Measurements from ENCODE around the gene MAGI2. TPM values are rescaled to one million over a fixed set of nuclear protein-coding genes. Genes with fewer than 3 reads are reported as not detected.

Gene MAGI2
- total RNA-seq, 2 experiments from 2014 or later = 0.14 to 0.19 TPM

DNA sequence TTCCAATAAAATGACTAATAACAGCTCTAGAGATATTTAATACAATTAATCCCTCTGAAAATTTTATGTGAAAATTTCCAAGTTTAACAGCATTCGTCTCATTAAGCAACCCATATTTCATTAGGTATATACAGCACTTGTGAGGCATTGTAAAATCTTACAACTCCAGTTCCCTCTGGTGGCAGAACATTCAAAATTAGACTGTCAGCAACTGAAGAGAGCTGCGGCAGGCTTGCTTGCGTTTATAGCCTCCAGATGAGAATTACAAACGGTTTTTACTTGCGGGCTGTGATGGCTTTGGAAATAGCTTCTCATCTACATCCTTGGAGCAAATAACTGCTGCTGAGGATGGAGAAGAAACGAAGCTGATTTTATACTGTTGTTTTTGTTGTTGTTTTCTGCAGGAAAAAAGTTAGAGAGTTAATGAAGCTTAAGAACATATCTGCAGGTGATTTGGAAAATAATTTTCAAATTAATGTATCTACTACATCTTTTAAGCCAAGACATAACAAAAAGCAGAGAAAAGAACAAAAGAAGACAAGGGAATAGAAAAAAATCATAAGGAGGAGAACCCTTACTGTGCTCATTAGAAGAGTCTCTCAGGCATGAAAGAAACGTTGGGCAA lies 171.3 kb downstream of the MAGI2 start:
- ATAC-seq (ENCODE audit: low read depth) (no peak), DNase-seq (no peak)
- POLR2A ChIA-PET = no interaction called here
- no peak overlapping the region for H3K4me3 Mint-ChIP-seq
- no peaks in the 10 kb centered on the region for H3K9me3 Mint-ChIP-seq
- H3K27ac Mint-ChIP-seq = no peak overlapping the region
- no peaks in the 10 kb centered on the region for H3K36me3 Mint-ChIP-seq
- peaks cover 6% of the 10 kb centered on the region for H3K27me3 Mint-ChIP-seq
- no peaks in the 10 kb centered on the region for H3K4me1 Mint-ChIP-seq

DNA sequence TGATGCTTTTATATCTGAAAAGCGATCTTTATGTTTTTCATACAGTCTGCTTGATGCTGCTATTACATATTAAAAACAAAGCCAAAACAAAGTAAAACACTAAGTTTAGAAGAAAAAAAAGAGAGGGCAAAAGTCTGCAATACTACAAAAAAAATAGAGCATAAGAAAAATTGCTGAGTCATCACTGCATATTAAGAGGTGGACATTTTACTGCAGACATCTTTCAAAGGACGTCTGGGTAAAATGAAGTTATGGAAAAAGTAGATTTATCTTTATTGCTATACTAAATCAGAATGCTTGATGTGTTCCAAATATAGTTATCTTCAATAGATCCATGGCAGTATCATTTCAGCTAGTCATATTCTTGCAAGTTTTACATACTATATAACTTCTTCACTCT lies 172.0 kb downstream of the MAGI2 start:
- POLR2A ChIA-PET = no interaction called here
- no peak overlapping the region for H3K27ac Mint-ChIP-seq
- no peaks in the 10 kb centered on the region for H3K36me3 Mint-ChIP-seq
- no peak overlapping the region for H3K4me3 Mint-ChIP-seq
- DNase-seq (no peak), ATAC-seq (ENCODE audit: low read depth) (no peak)
- H3K27me3 Mint-ChIP-seq = peaks cover 6% of the 10 kb centered on the region
- no peaks in the 10 kb centered on the region for H3K4me1 Mint-ChIP-seq
- H3K9me3 Mint-ChIP-seq = no peaks in the 10 kb centered on the region

DNA sequence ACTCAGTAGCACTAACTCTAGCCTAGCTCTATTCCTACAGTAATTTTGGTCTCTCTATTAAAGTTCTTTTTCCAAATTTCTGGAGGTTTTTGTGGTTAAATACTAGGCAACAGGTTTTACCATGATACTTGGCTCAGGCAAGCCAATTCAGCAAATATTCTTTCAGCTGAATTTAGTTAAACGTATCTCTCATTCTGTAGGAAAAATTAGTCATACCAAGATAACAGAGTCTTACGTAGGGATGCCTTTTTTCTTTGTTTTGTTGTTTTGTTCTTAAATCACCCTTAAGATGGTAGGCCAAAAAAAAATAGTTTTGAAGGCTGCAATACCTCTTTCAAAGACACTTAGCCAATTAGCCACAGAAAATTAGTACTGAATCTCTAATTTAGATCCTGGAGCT lies 180.5 kb downstream of the MAGI2 start:
- Mint-ChIP-seq H3K4me3 (no peak overlapping the region), H3K27ac (no peak overlapping the region), H3K27me3 (peaks cover 4% of the 10 kb centered on the region), H3K4me1 (no peaks in the 10 kb centered on the region), H3K9me3 (no peaks in the 10 kb centered on the region), H3K36me3 (no peaks in the 10 kb centered on the region)
- ATAC-seq (ENCODE audit: low read depth) (no peak), DNase-seq (no peak)
- POLR2A ChIA-PET = no interaction called here

DNA sequence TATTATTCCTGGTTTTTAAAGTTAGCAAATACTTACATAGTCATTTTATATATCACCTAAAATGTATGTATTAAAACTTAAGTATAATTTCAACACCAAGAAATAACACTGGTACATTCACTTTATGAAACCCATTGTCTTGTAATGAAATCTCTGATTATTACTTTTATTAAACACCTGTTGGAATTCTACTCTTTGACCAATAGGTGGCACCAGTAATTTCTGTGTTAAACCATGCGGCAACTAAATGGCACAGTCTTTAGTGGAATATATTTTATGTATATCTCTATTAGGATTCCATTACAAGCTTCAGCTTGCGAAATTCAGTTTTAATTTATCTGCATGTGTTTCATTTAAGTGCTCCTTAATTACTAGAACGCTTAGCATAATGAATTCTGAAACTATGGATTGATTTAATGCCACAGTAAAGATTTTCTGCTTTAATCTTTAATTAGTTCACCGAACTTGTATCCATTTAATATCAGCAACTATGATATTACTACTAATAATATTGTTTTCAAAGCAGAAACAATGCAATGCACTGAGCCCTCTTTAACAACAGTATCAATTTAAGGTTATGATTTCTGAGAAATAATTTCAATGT lies 181.3 kb downstream of the MAGI2 start:
- Mint-ChIP-seq H3K4me3 (no peak overlapping the region), H3K36me3 (no peaks in the 10 kb centered on the region), H3K9me3 (no peaks in the 10 kb centered on the region), H3K4me1 (no peaks in the 10 kb centered on the region), H3K27me3 (peaks cover 4% of the 10 kb centered on the region), H3K27ac (no peak overlapping the region)
- ATAC-seq (ENCODE audit: low read depth) (no peak), DNase-seq (no peak)
- POLR2A ChIA-PET = no interaction called here

DNA sequence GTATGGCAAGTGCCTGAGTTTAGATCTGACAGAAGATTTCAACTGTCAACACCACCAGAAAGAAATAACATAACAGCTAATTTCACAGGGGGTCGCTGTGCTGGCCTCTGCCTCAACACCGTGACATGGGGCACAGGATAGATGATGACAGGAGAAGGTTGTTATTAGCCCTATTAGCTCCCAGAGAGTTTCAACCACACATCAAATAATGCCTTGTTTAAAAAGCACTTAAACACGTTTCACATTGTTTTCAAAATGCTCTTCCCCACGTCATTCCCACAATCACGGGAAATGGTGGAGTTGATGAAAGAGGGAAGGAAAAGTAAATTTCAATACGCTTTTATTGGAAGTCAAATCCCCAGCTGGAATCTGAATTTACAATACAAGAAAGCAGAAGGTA lies 184.7 kb downstream of the MAGI2 start:
- H3K27ac Mint-ChIP-seq = no peak overlapping the region
- no peaks in the 10 kb centered on the region for H3K36me3 Mint-ChIP-seq
- H3K9me3 Mint-ChIP-seq = no peaks in the 10 kb centered on the region
- DNase-seq (no peak), ATAC-seq (ENCODE audit: low read depth) (no peak)
- no peak overlapping the region for H3K4me3 Mint-ChIP-seq
- POLR2A ChIA-PET = no interaction called here
- no peaks in the 10 kb centered on the region for H3K4me1 Mint-ChIP-seq
- H3K27me3 Mint-ChIP-seq = peaks cover 4% of the 10 kb centered on the region

DNA sequence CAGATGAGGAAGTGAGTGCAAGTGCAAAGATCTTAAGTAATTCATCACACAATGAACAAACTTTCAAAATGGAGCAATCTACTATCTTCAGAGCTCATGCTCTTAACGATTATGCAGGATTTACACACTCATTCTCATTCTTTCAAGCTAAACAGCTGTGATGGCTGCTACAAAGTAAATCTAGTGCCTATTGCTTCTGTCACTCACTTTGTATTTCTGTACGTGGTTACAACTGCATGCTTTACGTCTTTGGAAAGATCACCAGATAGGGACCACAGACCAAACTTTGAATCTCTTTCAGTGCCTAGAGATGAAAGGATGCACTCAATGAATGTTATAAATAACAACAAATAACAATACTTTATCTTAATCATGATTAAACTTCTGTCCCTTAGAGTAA lies 194.6 kb downstream of the MAGI2 start:
- no peak for ATAC-seq (ENCODE audit: low read depth)
- no peaks in the 10 kb centered on the region for H3K36me3 Mint-ChIP-seq
- H3K27me3 Mint-ChIP-seq = peaks cover 2% of the 10 kb centered on the region
- H3K27ac Mint-ChIP-seq = no peak overlapping the region
- no peak for DNase-seq
- no peaks in the 10 kb centered on the region for H3K4me1 Mint-ChIP-seq
- POLR2A ChIA-PET = no interaction called here
- H3K4me3 Mint-ChIP-seq = no peak overlapping the region
- H3K9me3 Mint-ChIP-seq = no peaks in the 10 kb centered on the region

DNA sequence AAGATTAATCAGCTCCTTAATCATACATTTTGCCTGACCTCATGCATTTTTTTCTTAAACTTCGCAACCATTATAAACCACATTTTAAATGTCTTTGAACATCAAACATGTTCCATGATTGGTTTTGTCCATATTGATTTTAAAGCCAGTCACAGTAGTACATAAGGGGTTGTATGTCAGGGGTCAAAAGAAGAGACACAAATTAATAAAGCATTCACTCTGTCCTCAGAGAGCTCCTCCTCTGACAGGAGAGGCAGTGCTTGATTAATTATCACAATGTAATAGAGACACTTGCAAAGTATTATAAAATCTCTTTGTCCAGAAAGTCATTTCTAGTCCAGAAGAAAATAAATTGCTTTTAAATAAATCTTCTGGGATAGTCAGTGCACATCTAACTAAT lies 195.5 kb downstream of the MAGI2 start:
- ATAC-seq (ENCODE audit: low read depth) (no peak), DNase-seq (no peak)
- POLR2A ChIA-PET = no interaction called here
- Mint-ChIP-seq H3K9me3 (no peaks in the 10 kb centered on the region), H3K4me3 (no peak overlapping the region), H3K4me1 (no peaks in the 10 kb centered on the region), H3K27me3 (peaks cover 2% of the 10 kb centered on the region), H3K36me3 (no peaks in the 10 kb centered on the region), H3K27ac (no peak overlapping the region)

DNA sequence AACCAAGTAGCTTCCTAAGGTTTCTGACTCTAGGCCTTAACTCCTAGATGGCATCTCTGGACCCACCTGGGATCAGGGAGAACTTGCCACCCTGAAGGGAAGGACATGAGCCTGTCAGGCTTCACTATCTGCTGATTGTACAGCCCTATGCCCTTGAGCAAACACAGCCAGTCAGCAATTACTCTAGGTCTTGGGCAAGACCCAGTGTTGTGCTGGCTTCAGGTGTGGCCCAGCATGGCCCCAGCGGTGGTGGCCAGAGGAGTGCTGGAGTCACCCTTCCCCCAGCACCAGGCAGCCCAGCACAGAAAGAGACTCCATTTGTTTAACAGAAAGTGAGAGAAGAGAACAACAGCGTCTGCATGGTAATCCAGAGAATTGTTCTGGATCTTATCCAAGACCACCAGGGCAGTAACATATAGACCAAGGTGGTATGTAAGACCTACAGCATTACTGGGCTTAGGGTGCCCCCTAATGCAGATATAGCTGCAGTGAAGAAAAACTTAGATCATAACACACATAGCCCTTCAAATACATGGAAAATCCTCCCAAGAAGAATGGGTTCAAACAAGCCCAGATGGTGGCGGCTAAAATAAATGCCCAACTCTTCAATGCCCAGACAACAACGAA lies 207.7 kb downstream of the MAGI2 start:
- Mint-ChIP-seq H3K4me1 (peaks cover 1% of the 10 kb centered on the region), H3K36me3 (no peaks in the 10 kb centered on the region), H3K27me3 (no peaks in the 10 kb centered on the region), H3K9me3 (no peaks in the 10 kb centered on the region), H3K4me3 (no peak overlapping the region), H3K27ac (no peak overlapping the region)
- ATAC-seq (ENCODE audit: low read depth) = no peak
- POLR2A ChIA-PET = no interaction called here
- no peak for DNase-seq

DNA sequence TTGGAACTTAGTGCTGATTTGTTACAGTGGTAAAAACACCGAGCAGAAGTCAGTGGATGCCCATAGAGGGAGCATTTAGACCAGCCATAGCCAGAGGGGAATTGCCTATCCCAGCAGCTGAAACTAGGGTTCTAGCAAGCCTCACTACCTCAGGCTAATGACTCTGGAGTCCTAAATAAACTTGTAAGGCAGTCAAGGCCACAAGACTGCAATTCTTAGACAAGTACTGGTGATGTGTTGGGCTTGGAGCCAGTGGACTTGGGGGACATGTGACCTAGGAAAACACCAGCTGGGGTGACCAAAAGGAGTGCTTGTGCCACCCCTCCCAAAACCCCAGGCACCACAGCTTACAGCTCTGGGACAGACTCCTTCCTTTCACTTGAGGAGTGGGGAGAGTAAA lies 209.0 kb downstream of the MAGI2 start:
- Mint-ChIP-seq H3K4me1 (peaks cover 1% of the 10 kb centered on the region), H3K27ac (no peak overlapping the region), H3K4me3 (no peak overlapping the region), H3K9me3 (no peaks in the 10 kb centered on the region), H3K36me3 (no peaks in the 10 kb centered on the region), H3K27me3 (no peaks in the 10 kb centered on the region)
- ATAC-seq (ENCODE audit: low read depth) = no peak
- no peak for DNase-seq
- POLR2A ChIA-PET = no interaction called here

DNA sequence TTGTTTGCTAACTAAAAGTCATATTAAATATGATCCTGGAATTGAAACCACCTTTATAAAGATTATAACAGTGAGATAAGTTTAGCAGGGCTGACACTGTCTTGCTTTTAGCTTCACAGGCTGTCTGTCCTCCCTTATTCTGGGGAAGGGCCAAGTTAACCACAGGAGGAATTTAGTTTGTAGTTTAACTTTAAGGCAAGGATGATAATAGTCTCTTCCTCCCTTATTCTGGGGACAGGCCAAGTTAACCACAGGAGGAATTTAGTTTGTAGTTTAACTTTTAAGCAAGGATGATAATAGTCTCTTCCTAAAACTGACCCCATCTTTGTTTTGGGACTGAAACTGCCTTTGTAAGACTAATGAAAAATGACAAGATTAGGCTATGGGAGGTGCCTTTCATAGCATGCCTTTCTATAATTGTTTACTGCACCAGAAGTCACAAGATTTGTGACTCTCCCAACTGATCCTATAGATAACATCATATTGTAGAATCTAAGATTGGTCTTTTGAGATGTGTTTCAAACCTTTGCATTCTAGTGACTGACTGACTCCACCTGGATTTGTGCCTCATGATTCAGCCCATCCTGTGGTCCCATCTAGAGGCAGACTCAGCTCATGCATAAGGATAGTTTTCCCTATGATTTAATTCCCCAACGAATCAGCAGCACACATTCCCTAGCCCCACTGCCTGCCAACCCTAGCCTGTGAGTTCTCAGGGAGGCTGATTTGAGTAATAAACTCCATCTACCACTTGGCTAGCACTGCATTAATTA lies 212.0 kb downstream of the MAGI2 start:
- H3K27me3 Mint-ChIP-seq = no peaks in the 10 kb centered on the region
- POLR2A ChIA-PET = no interaction called here
- ATAC-seq (ENCODE audit: low read depth) (no peak), DNase-seq (no peak)
- H3K4me1 Mint-ChIP-seq = peaks cover 1% of the 10 kb centered on the region
- no peaks in the 10 kb centered on the region for H3K36me3 Mint-ChIP-seq
- H3K9me3 Mint-ChIP-seq = no peaks in the 10 kb centered on the region
- no peak overlapping the region for H3K4me3 Mint-ChIP-seq
- H3K27ac Mint-ChIP-seq = no peak overlapping the region

DNA sequence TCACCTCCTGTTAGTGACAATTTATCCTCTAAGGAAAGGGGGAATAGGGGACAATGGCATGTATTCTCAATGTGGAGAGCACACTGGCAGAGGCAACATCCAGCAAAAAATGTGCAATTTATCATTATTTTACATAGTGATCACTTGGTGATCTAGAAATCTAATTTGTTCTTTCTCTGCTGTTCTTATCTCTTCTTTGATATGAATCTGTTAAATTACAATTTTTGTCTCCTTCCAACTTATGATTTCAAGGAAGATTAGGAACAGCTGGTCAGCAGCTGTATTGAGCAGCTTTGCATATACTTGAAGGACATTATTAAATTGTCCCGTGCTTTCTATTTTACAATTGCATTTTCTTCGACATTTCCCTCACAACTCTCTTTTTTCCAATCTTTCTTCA lies 213.1 kb downstream of the MAGI2 start:
- no peak for ATAC-seq (ENCODE audit: low read depth)
- Mint-ChIP-seq H3K27ac (no peak overlapping the region), H3K36me3 (no peaks in the 10 kb centered on the region), H3K9me3 (no peaks in the 10 kb centered on the region), H3K27me3 (no peaks in the 10 kb centered on the region), H3K4me3 (no peak overlapping the region), H3K4me1 (peaks cover 1% of the 10 kb centered on the region)
- POLR2A ChIA-PET = no interaction called here
- DNase-seq = no peak

DNA sequence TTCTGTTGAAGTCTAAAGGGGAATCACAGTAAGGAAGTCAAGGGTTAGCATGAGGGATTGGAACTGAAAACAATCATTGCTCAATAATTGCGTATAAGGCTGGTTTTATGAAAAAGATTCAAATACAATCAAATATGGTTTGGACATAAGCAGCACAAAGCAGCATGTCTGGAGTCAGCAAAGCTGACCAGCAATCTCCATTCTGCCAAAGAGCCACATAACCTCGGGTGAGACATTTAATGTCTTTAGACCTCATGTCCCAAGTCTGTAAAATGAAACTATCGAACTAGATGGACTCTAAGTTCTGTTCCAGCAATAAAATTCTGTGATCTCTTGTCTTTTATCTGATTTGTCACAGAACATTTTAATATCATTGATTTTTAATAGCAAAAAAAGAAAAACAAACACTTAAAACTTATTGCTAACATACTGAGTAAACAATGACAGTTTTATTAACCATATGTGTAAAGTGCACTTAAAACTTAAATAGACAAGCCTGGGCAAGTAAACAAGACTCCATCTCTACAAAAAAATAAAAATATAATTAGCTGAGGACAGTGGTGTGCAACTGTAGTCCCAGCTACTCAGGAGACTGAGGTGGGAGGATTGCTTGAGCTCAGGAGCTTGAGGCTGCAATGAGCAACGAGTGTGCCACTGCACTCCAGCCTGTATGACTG lies 217.0 kb downstream of the MAGI2 start:
- no peak for DNase-seq
- no peaks in the 10 kb centered on the region for H3K4me1 Mint-ChIP-seq
- no peak for ATAC-seq (ENCODE audit: low read depth)
- POLR2A ChIA-PET = no interaction called here
- H3K36me3 Mint-ChIP-seq = no peaks in the 10 kb centered on the region
- no peak overlapping the region for H3K27ac Mint-ChIP-seq
- no peak overlapping the region for H3K4me3 Mint-ChIP-seq
- H3K27me3 Mint-ChIP-seq = no peaks in the 10 kb centered on the region
- no peaks in the 10 kb centered on the region for H3K9me3 Mint-ChIP-seq

DNA sequence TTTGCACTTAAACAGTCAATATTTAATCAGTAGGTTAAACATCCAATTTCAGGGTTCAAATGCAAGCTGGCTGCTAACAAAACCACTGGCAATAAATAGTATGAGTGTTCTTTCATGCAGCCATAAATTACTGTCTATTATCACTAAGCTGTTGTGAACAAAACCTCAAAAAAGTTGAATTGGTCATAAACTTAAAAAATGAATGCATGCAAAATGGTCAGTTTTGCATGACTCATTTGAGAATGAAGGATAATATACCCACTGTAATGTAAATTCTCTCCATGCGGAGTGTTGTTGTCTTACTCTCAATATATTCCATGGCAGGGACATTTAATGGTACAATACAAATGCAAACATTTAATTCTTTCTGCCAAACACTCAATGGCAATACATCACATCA lies 226.4 kb downstream of the MAGI2 start:
- DNase-seq (no peak), ATAC-seq (ENCODE audit: low read depth) (no peak)
- H3K27me3 Mint-ChIP-seq = no peaks in the 10 kb centered on the region
- H3K9me3 Mint-ChIP-seq = no peaks in the 10 kb centered on the region
- no peaks in the 10 kb centered on the region for H3K36me3 Mint-ChIP-seq
- POLR2A ChIA-PET = no interaction called here
- no peak overlapping the region for H3K27ac Mint-ChIP-seq
- no peak overlapping the region for H3K4me3 Mint-ChIP-seq
- H3K4me1 Mint-ChIP-seq = no peaks in the 10 kb centered on the region

Measured in activated naive CD8-positive, alpha-beta T cell treated with anti-CD3 and anti-CD28 coated beads, Interleukin-2, amount 10 ng/mL, durations not matched to agents 7 days and 5 days (primary cell).